H54 (cell line): ENCODE measurements around the gene TOP2B.

Source experiments
- DNase-seq: peaks from one replicate; pipeline ENCODE4 v3.0.0; 2011; ENCODE audit warnings: low spot score, mixed read lengths; ENCODE audit not compliant: insufficient read length
- FAIRE-seq: peaks from 3 replicates; lab custom pipeline; 2011; peaks lifted over from hg19 to GRCh38; lab: Jason Lieb, UNC
- POLR2A ChIP-seq: IDR thresholded peaks from 2 replicates; pipeline ENCODE4 v1.6.1; 2011; ENCODE audit warnings: low read depth, mild to moderate bottlenecking, low read length

The TOP2B gene

DNA sequence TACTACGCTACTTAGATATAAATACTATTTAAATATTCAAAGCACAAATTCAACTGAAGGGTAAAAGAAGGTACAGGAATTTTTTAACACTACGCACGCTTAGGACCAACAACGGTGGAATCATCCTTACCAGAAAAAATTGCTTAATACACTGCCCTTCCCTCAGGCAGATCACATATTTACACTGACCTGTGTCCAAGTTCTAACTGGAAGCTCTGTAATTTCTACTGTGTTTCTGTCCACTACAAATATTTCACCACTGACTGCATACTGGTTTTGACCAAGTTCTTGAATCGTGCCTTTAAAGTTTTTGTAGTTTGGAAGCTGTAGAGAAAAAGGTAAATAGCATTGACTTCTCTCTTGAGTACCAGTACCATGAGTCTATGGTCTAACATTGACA is 44.2 kb downstream of the TOP2B start:
- DNase-seq: no peak
- no peak for TF ChIP-seq POLR2A
- no peak for FAIRE-seq

DNA sequence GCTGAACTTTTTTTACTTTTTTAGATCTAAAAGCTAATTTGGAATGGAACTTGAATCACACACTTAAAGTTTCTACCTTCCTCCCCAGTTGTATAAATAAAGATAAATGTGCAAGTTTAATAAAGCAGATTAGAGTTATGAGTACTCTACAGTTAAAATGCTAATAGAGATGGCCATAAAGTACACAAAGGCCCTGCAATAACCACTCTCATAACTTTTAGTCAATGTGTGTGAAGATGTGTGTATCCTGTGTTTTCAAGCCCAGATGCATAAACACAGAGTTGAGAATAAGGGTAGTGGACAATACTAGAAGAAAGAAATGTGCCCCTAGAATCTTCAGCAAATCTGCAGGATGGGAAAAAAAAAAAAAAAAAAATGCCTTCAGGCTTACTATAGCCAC is 45.3 kb downstream of the TOP2B start:
- DNase-seq (no peak), FAIRE-seq (no peak)
- no peak for TF ChIP-seq POLR2A

DNA sequence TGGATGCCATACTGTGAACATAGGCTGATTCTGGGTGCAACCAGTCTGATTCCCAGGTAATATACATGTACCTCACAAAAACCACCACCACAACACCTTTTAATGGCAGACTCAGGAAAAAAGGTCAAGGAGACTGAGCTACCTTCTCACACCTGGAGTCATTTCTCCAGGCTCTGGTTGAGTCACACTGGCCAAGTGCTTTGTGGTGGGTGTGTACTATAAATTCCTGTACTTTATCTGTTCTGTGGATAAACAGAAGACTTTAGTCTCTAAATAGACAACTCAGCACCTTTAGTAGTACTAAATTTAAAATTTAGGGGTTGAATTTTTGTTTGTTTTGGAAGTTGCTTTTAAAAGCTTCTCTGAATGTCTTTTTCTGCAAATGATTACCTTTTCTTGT is 46.7 kb downstream of the TOP2B start:
- FAIRE-seq: no peak
- DNase-seq: no peak
- no peak for TF ChIP-seq POLR2A

DNA sequence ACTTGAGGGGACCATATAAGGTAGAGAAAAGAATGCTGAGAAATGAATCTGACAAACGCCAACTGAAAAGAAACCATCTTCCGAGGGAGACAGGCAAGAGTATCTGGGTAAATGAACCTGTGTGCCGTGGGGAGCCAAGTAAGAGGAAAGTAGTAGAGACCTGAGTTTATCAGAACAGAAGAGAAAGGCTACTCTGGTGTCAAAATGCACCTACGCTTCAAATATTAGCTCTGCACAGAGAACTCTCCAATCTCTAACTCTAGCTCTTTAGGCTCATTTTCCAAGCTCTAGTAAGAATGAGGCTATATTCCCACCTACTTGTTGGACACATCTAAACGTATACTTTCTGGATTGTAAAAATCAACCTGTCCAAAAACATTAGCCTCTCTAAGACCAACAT is 53.5 kb downstream of the TOP2B start:
- DNase-seq (no peak), FAIRE-seq (no peak)
- no peak for TF ChIP-seq POLR2A

DNA sequence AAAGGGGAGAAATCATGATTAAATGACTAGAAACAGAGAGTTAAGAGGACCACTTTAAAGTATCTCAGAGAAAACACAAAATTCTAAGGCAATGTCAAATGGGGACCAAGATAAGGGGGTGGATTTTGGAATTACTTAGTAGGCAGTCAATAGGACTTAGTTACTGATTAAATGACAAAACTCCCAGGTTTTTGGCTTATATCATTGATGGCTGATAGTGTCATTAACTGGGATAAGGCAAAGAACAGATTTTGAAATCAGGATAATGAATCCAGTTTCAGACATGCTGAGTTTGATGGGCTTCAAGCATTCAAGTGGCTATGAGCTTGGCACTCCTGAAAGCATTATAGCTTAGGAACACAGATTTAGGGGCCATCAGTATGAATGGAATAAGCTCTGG is 53.9 kb downstream of the TOP2B start:
- DNase-seq (no peak), FAIRE-seq (no peak)
- TF ChIP-seq POLR2A: no peak

DNA sequence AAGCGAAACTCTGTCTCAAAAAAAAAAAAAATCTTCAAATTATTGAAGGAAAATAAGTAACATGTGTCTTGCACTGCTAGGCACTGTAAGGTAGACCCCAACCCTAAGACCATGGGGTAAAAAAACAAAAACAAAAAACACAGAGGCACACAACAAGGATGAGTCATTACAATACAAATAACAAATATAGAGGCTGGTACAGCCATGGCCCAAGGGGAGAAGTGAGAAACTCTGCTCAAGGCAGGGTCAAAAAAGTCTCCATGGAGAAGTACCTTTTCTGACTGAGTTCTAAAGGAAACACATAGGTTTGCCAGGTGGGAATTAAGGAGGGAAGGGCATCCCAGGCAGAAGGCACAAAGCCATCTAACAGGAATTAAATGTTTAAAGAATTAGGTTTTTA is 54.5 kb downstream of the TOP2B start:
- no peak for DNase-seq
- no peak for FAIRE-seq
- no peak for TF ChIP-seq POLR2A

DNA sequence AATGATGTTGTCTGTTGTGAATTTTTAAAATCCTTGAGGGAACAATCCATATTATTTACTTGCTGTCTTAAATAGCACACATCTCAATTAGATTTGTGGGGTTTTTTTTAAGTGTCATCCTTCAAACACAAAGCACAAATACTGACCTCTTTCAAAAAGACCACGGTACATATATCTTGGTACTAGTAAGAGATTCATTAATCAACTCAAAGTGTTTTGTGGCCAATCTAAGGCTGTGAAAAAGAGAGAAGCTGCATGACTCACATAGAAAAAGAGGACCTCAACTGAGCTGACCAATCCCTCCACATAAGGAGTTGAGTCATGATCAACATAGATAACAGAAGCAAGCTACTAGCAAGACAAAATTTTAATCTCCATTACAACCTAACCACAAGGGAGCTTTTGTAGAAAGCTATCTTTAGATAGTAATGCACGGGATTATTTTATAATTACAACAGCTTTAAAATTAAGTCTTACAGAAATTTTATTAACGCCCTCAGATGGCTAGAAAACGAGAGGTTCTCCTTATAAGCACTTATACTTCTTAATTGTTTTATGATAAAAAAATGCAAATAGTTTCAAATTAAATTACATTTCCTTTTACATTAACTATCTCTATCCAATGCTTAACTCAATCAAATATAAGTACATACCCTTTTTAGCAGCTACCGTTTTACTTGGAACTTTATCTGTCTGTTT is 60.5 kb downstream of the TOP2B start:
- FAIRE-seq (peak; percentile 97), DNase-seq (no peak)
- TF ChIP-seq POLR2A: no peak

DNA sequence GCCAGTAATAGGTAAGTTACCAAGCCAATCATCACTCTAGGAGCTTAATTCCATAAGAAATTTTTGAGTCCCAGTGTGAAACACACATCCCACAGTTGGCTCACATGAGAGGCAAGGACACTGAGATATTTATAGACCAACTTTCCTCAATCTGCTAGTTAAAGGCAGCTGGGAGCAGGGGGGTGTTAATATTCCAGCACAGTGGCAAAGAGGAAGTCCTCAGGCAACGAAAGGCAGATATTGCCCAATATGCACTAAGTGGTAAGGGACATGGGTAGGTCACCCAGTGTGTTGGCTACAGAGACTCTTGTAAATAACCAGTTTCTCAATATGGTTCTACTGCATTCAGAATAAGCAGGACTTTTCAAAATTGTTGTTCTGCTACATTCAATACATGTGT is 61.0 kb downstream of the TOP2B start:
- FAIRE-seq: peak; percentile 6
- no peak for DNase-seq
- no peak for TF ChIP-seq POLR2A

DNA sequence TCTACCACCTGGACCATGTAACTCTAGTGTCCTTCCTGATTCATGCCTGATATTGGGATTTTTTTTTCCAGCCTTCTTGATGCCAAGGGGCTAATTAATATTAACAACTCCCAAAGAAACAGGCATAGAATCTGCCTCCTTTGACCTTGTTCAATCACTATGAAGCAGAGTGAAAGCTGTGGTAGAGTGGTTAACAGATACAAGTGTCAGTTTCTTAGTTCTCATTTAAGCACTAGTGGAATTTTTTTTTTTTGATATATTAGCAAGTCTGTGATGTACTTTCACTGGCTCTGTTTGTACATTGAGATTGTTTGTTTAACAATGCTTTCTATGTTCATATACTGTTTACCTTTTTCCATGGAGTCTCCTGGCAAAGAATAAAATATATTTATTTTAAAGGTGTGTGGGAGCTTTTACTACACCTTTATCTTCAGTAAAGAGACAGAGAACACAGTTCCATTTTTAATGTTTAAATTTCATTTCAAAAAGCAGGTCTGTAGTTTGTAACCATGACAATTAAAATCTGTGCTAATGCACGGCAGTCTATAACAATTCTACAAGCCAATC is 67.1 kb downstream of the TOP2B start:
- no peak for TF ChIP-seq POLR2A
- DNase-seq: no peak
- FAIRE-seq: no peak

DNA sequence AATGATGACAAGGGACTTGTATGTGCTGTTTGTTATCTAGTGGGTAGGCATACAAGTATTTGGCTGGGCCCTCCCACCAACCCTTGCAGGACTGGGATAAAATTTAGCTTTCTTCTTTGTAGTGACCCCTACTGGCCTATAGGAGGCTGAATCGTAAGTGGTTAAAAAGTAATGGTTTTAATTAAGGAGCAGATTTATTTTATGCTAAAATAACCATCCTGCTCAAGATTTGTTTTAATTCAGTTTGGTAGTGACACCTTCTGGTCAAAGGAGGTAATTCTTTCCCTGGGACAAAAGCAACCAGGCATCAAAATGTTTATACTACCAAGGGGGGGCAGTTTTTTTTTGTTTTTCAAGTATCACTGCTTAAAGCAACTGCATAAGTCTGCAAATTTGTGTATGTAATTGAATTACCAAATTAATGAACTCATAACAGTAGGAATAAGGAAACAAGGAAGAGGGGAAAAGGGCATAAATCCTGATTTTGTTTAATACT is 70.7 kb downstream of the TOP2B start:
- FAIRE-seq (peak; percentile 38), DNase-seq (no peak)
- TF ChIP-seq POLR2A: no peak

DNA sequence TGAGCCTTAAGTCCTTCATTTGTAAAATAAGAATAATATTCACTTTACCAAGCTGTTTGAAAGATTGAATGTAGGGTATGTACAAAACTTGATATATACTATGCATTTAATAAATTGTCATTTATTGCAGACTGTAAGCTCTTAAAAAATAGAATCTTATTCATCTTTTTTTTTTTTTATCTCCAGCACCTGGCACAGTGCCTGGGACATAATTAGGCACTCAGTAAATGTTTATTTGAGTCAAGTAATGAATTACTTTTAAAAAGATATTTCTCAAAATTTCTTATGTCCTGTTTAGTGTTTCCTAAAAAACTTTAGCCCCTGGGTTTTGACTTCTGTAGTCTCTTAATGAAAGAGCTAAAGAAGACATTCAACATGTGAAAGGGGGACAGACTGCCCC is 71.7 kb downstream of the TOP2B start:
- FAIRE-seq (no peak), DNase-seq (no peak)
- TF ChIP-seq POLR2A: no peak

DNA sequence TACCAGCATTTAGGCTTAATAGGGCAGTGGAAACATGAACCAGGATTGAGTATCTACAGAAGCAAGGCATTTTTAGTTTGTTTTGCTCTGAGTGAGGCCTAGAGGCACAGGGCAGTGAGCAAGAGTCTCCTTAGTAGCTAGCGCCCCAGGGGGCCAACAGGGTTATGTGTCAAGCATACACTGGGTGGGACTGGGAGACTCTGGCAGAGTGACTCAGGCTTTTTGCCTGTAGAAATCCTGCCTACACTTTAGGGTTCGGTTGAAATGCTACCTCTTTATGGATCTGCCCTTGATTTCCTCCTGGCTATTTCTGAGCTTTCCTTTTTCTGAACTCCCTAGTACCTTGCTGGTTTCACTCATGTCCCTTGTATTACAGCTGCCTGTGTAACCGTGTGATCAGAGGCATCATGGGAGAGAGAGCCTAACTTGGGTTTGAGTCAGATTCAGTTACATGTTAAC is 72.2 kb downstream of the TOP2B start:
- no peak for TF ChIP-seq POLR2A
- DNase-seq: peak; percentile 57
- FAIRE-seq: peak; percentile 94

DNA sequence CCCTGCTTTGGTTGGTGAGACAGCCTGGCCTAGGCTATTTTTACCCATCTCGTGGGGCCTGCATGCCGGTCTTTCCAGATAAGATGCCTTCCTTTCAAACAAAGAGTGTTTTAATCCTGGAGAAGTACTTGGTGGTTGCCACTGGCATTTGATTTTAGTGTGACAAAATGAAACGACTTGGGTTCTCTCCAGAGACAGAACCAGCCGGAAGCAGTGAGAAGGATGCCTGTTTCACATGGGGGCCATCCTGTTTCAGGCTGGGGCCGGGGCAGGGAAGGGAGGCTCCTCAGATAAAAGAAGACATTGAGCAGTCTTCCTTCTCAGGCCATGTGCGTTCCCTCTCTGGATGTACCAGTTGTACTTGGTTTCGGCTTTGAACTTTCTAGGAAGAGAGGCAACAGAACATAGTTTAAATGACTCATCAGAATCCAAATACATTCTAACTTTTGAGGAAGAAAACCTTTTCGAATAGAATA is 74.9 kb downstream of the TOP2B start:
- FAIRE-seq (no peak), DNase-seq (no peak)
- TF ChIP-seq POLR2A: no peak

DNA sequence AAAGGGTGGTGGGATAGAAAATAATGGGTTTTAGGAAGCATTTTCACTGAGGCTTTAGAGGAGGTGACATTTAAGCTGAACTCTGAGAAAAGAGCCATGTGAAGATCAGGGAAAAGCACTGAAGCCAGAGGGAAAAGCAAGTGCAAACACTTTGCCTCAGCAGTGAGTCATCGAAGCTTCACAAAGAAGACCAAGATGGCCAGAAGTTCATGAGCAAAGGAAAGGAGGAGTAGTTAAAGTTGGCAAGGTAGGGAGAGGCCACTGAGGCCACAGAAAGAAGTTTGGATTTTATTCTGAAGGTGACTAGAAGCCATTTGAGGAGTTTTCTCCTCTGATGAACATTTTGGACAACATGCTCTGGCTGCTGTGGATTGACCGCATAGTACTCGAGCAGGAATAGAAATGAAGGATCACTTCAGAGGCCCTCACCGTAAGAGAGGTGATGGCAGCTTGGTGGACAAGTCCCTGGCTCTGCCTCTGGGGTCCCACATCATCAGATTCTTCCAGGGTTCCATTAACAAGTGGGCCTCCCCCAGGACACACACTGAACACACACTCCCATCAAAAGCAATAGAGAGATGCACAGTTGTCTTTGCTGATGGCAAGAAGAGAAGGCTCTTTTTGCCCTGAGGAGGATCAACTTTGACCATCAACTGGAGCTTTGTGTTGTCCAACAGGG is 75.5 kb downstream of the TOP2B start:
- TF ChIP-seq POLR2A: no peak
- FAIRE-seq (no peak), DNase-seq (no peak)
